Smooth muscle cell (in vitro differentiated cells): ENCODE measurements around the gene MYOF. TPM values are rescaled to one million over a fixed set of nuclear protein-coding genes. Genes with fewer than 3 reads are reported as not detected.

Experiments used
- DNase-seq: peaks from one replicate; lab custom pipeline; 2025; ENCODE audit not compliant: unreplicated experiment; lab: John Stamatoyannopoulos, UW
- H2AFZ ChIP-seq: fragments of 200-600 bp; sonication (generic); 2 replicates; pipeline ENCODE4 v1.6.0; 2016; ENCODE audit warnings: antibody characterized with exemption, low read depth, mild to moderate bottlenecking
- H3F3A ChIP-seq: fragments of 200-600 bp; sonication (generic); 2 replicates; pipeline ENCODE4 v1.6.0; 2017; ENCODE audit warnings: antibody characterized with exemption, low read depth
- H3K27ac ChIP-seq: fragments of 200-600 bp; sonication (generic); 2 replicates; pipeline ENCODE4 v1.5.1; 2016; ENCODE audit warnings: low read depth, mild to moderate bottlenecking
- H3K27me3 ChIP-seq: fragments of 200-600 bp; sonication (generic); 2 replicates; pipeline ENCODE4 v1.6.1; 2016; ENCODE audit warnings: low read depth, mild to moderate bottlenecking
- H3K36me3 ChIP-seq: fragments of 200-600 bp; sonication (generic); 2 replicates; pipeline ENCODE4 v1.5.1; 2016; ENCODE audit warnings: low read depth
- H3K4me1 ChIP-seq: fragments of 200-600 bp; sonication (generic); 2 replicates; pipeline ENCODE4 v1.5.1; 2016; ENCODE audit warnings: low read depth
- H3K4me2 ChIP-seq: fragments of 200-600 bp; sonication (generic); 2 replicates; pipeline ENCODE4 v1.6.0; 2016; ENCODE audit warnings: mild to moderate bottlenecking
- H3K4me3 ChIP-seq: fragments of 200-600 bp; sonication (generic); 2 replicates; pipeline ENCODE4 v1.5.1; 2016; ENCODE audit warnings: mild to moderate bottlenecking
- H3K79me2 ChIP-seq: fragments of 200-600 bp; sonication (generic); 2 replicates; pipeline ENCODE4 v1.6.0; 2016; ENCODE audit warnings: low read depth, mild to moderate bottlenecking
- H3K9ac ChIP-seq: fragments of 200-600 bp; sonication (generic); 2 replicates; pipeline ENCODE4 v1.6.0; 2016; ENCODE audit warnings: low read depth
- H3K9me3 ChIP-seq: fragments of 200-600 bp; sonication (generic); replicated peaks from 2 replicates; pipeline ENCODE4 v1.5.1; 2016; ENCODE audit warnings: low read depth
- H4K20me1 ChIP-seq: fragments of 200-600 bp; sonication (generic); 2 replicates; pipeline ENCODE4 v1.6.0; 2016; ENCODE audit warnings: low read depth
- WGBS: methylation state at CpG from one replicate; pipeline ENCODE4 v1.1.7; 2016; ENCODE audit warnings: low lambda C conversion rate; 5-methylcytosine and 5-hydroxymethylcytosine counted together
- polyA plus RNA-seq: library from polyadenylated mRNA; unstranded; fragments of >200 nt; fragmentation: Nextera tagmentation; extraction: Ambion mirVana; gene quantifications from 2 replicates; pipeline ENCODE4 v1.2.1, GENCODE V29; 2016
- total RNA-seq: library from RNA; depleted of rRNA; stranded (reverse); fragments of >200 nt; gene quantifications from 2 replicates; pipeline ENCODE4 v1.2.3, GENCODE V29; 2014
- TF ChIP-seq, protein P1 (sequence below): fragments of 200-600 bp; sonication (generic); IDR thresholded peaks from 2 replicates; pipeline ENCODE4 v1.5.1; 2017; ENCODE audit warnings: borderline replicate concordance, mild to moderate bottlenecking, antibody characterized with exemption; ENCODE audit not compliant: insufficient read depth, poor library complexity, severe bottlenecking

The MYOF gene
- total and polyA plus RNA-seq, 2 experiments from 2014 or later, result 29.6 to 99.5 TPM

DNA sequence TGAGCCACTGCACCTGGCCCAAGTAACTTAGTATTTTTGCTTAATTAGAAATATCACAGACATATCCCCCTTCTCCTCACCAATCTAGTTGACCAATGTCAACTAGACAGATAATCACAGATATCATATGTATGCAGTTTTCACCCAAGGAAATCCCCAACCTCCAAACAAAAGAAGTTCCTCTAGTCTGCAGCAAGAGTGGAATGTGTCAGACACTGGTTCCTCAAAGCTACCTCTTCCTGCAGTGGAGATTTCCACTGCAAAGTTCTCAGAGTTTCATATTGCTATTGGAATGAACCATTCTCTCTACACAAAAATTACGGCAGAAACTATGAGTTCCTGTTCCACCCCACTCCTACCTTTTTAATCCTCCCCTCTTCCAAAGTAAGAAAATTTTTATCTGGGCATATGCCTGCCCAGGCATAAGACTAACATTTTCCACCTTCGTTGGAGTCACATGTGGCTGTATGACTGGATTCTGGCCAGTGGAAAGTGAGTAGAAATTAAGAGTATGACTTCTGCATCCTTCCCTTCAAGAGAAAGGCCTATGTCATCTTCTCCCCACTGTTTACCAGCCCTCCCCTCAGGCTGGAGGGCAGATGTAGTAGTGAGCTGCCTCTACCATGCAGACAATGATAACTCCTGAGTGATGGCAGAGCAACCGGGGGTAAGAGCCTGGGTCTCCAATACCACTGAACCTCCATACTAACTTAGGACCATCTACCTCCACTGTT is 103.0 kb downstream of the MYOF start:
- Histone ChIP-seq H4K20me1 (no peaks in the 10 kb centered on the region), H3K4me3 (no peak overlapping the region), H3K36me3 (peaks cover 18% of the 10 kb centered on the region), H3K27me3 (no peaks in the 10 kb centered on the region), H3K9ac (peak overlapping the region; percentile 1), H2AFZ (no peak overlapping the region), H3K9me3 (no peaks in the 10 kb centered on the region), H3K4me2 (peak overlapping the region; percentile 1), H3F3A (peaks cover 26% of the 10 kb centered on the region), H3K27ac (peak overlapping the region; percentile 83), H3K79me2 (no peaks in the 10 kb centered on the region), H3K4me1 (peaks cover 9% of the 10 kb centered on the region)
- DNase-seq, result no peak
- TF ChIP-seq, protein P1, sequence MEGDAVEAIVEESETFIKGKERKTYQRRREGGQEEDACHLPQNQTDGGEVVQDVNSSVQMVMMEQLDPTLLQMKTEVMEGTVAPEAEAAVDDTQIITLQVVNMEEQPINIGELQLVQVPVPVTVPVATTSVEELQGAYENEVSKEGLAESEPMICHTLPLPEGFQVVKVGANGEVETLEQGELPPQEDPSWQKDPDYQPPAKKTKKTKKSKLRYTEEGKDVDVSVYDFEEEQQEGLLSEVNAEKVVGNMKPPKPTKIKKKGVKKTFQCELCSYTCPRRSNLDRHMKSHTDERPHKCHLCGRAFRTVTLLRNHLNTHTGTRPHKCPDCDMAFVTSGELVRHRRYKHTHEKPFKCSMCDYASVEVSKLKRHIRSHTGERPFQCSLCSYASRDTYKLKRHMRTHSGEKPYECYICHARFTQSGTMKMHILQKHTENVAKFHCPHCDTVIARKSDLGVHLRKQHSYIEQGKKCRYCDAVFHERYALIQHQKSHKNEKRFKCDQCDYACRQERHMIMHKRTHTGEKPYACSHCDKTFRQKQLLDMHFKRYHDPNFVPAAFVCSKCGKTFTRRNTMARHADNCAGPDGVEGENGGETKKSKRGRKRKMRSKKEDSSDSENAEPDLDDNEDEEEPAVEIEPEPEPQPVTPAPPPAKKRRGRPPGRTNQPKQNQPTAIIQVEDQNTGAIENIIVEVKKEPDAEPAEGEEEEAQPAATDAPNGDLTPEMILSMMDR, result no peak
- 85% methylated on average over 3 of the region's 3 CpGs for WGBS

DNA sequence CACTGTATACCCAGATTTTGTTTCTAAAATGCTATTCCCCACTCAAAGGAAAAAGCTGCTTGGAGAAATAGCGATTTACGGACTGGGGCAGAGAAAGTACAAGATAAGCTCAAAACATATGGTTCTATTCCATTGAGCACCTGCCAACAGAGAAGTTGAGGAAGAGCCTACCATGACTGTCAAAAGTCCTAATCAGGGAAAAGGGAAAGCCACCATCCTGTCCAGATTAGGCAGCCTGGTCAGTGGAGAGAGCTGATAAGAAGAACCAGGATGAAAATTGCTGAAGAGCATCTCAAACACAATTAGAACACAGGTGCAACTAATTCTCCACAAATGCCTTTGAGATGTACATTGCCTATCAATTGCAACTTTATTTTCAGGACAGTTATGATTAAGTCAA is 104.1 kb downstream of the MYOF start:
- Histone ChIP-seq H3K27ac (peak overlapping the region; percentile 85), H3K4me2 (no peak overlapping the region), H3K9me3 (no peaks in the 10 kb centered on the region), H3F3A (peaks cover 21% of the 10 kb centered on the region), H3K4me3 (no peak overlapping the region), H4K20me1 (no peaks in the 10 kb centered on the region), H3K36me3 (peaks cover 23% of the 10 kb centered on the region), H3K27me3 (no peaks in the 10 kb centered on the region), H2AFZ (no peak overlapping the region), H3K4me1 (peaks cover 9% of the 10 kb centered on the region), H3K79me2 (no peaks in the 10 kb centered on the region), H3K9ac (no peak overlapping the region)
- DNase-seq, result no peak
- 98% methylated on average over 2 of the region's 2 CpGs for WGBS
- TF ChIP-seq, protein P1, result no peak

DNA sequence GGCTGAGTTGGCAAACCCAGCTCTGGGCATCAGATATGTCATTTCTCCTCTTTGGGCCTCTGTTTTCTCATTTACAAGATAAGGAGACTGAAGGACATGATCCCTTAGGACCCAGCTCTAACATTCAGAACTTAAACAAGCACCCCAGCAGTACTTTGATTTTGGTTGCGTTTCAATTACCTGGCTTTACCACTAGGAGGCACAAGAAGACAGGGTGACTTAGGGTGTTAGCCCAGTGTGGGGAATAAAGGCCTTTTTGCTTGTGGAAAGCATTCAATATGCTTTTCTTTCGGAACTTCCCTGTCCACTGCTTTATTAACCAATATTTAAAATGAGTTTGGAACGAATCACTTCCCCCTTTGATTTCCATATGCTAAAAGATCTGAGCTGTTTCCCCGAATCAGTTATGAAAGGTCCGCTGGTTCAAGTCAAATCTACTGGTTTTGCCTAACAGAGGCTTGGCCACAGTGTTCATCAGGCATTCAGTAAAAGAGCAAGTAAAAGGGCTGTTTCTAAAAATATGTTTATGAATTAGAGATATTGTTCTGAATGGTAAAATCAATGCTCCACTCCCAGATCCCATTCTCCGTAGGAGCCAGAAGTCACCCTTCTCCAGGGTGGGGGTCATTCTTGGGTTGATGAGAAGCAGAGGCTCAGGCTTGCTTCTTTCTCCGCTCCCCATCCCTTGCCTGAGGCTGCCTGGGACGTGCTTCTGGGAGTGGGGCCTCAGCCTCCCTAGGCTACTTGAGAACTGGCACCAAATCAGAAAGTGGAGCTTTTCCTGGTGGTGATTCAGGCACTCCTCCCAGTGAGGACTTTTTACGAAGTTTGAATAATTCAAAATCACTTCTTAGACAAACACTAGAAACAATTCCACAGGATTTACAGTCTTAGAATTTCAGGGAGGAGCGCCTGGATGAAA is 105.5 kb downstream of the MYOF start:
- Histone ChIP-seq H3K36me3 (peaks cover 32% of the 10 kb centered on the region), H3K4me3 (peak overlapping the region; percentile 14), H4K20me1 (no peaks in the 10 kb centered on the region), H3K4me2 (peak overlapping the region; percentile 77), H3K4me1 (peaks cover 9% of the 10 kb centered on the region), H3F3A (peaks cover 21% of the 10 kb centered on the region), H3K27me3 (no peaks in the 10 kb centered on the region), H2AFZ (no peak overlapping the region), H3K79me2 (no peaks in the 10 kb centered on the region), H3K27ac (peak overlapping the region; percentile 85), H3K9me3 (no peaks in the 10 kb centered on the region), H3K9ac (peak overlapping the region; percentile 77)
- peak; percentile 11 for DNase-seq
- WGBS, result 31% methylated on average over 10 of the region's 10 CpGs
- TF ChIP-seq, protein P1, result peak; percentile 91
